Ishikawa (cell line): ENCODE results near the gene TXNL1.

Experiments
- EP300 ChIP-seq: IDR thresholded peaks from 2 replicates; pipeline ENCODE4 v1.6.1; 2012; ENCODE audit warnings: borderline replicate concordance
- FOXM1 ChIP-seq: IDR thresholded peaks from 2 replicates; pipeline ENCODE4 v1.6.1; 2012; ENCODE audit warnings: low read depth, borderline replicate concordance
- RAD21 ChIP-seq: IDR thresholded peaks from 2 replicates; pipeline ENCODE4 v1.6.1; 2012; ENCODE audit warnings: low read depth
- TAF1 ChIP-seq: IDR thresholded peaks from 2 replicates; pipeline ENCODE4 v1.6.1; 2012; ENCODE audit warnings: low read depth, mild to moderate bottlenecking
- ZBTB7A ChIP-seq: IDR thresholded peaks from 2 replicates; pipeline ENCODE4 v1.6.1; 2012; ENCODE audit warnings: low read depth
- TF ChIP-seq, protein P1 (sequence below): IDR thresholded peaks from 2 replicates; pipeline ENCODE4 v1.6.1; 2012
- TF ChIP-seq, protein P2 (sequence below): IDR thresholded peaks from 2 replicates; pipeline ENCODE4 v1.6.1; 2012; ENCODE audit warnings: low read depth, mild to moderate bottlenecking

DNA sequence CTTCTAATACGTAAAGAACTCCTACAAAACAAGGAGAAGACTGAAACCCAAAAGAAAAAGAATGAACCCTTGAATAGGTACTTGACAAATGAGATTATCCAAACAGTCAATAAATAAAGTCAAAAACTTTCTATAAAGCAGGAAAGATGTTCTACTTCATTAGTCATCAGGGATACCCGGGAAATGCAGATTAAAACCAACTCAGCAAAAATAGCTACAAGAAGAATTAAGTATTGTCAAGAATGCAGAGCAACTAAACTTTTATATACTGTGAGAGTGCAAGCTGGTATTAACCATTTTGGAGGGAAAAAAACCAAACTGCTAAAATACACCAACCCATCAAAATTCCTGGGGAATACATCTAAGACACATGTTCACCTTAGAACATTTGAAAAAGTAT, 10.4 kb downstream of the TXNL1 start:
- TF ChIP-seq RAD21 (no peak), FOXM1 (no peak), ZBTB7A (no peak), TAF1 (no peak), EP300 (no peak)
- TF ChIP-seq, protein P1, sequence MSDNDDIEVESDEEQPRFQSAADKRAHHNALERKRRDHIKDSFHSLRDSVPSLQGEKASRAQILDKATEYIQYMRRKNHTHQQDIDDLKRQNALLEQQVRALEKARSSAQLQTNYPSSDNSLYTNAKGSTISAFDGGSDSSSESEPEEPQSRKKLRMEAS, result no peak
- TF ChIP-seq, protein P2, sequence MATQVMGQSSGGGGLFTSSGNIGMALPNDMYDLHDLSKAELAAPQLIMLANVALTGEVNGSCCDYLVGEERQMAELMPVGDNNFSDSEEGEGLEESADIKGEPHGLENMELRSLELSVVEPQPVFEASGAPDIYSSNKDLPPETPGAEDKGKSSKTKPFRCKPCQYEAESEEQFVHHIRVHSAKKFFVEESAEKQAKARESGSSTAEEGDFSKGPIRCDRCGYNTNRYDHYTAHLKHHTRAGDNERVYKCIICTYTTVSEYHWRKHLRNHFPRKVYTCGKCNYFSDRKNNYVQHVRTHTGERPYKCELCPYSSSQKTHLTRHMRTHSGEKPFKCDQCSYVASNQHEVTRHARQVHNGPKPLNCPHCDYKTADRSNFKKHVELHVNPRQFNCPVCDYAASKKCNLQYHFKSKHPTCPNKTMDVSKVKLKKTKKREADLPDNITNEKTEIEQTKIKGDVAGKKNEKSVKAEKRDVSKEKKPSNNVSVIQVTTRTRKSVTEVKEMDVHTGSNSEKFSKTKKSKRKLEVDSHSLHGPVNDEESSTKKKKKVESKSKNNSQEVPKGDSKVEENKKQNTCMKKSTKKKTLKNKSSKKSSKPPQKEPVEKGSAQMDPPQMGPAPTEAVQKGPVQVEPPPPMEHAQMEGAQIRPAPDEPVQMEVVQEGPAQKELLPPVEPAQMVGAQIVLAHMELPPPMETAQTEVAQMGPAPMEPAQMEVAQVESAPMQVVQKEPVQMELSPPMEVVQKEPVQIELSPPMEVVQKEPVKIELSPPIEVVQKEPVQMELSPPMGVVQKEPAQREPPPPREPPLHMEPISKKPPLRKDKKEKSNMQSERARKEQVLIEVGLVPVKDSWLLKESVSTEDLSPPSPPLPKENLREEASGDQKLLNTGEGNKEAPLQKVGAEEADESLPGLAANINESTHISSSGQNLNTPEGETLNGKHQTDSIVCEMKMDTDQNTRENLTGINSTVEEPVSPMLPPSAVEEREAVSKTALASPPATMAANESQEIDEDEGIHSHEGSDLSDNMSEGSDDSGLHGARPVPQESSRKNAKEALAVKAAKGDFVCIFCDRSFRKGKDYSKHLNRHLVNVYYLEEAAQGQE, result no peak
